NCI-H146 treated with DMSO at 0.1 percent for 48 hours (cell line): ENCODE measurements around the gene BCL11B.

Experiments
- DNase-seq: peaks from one replicate; lab custom pipeline; 2025; ENCODE audit not compliant: unreplicated experiment; lab: John Stamatoyannopoulos, UW

Gene BCL11B

DNA sequence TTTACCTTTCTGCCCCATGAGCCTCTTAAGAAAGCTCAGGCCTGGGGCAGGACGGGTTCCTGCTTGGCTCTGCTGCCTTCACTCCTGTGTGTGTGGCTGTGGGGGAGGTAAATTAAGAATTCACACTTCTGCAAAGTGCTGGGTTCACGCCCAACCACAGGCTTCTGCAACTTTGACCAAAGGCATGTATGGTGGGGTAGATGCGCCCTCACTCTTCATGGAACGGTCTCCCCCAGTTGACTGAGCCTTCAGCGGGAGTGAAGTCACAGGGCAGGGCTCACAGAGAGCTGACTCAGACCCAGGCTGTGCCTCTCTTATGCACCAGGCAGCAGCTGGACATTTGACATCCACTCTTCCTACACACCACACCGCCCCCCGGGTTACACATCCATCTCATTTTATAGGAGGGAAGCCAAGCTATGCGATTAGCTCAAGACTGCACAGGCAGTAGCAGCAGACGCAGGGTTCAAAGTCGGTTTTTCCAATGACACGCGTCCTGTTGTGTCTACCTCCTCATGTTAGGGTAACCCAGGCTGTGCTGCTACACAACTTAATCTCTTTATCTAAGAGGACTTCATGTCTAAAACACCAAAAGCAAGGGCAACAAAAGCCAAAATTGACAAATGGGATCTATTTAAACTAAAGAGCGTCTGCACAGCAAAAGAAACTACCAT is 15.4 kb upstream of the BCL11B start:
- DNase-seq: no peak

DNA sequence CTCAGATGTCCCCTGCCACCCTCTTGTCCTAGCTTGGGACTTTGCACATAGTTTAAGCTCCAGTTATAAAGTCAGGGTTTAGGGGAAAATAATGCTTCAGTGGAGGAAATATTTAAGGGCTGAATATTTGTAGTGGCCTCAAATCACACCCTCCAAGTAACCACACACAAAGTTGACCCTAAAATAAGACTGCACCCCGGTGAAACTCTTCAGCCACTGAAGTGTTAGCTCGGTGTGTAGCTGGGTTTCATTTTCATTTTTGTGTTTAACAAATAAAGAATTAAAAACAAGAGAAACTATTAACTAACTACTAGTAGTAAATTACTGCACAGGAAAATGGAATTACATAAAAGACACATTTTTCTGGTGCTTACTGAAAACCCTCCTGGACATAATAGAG is 14.8 kb upstream of the BCL11B start:
- DNase-seq: no peak

DNA sequence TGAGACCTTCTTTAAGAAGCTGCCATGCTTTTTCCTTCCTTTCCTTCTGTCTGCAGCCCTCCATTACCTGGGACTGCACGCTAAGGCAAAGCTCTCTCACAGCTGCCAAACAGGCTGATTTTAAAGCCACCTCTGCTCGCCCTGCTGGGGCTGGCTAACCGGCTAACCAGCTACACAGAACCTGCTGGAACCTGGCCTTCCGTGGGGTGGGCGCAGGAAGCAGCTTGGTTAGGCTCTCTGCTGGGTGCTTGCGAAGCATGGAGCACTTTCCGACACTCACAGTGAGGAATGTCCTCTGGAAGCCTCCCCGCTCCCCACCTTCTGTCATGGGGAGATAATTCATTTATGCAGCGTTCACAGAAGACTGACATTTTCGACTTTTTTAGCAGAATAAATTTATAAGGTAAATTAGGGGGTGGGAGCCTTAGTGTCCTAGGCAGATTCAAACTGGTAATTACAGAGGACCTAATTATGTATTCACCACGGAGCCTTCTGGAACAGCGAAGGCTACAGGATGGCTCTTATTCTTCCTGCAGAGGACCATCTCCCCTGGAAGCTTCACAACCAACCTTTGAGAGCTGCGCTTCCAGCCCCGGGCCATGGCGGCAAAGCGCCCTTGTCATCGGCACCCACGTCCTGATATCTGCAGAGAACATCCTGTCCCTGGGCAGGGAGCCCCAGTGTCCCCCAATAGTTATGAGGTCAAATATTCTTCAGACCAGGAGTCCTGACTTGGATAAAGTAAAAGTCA is 12.4 kb upstream of the BCL11B start:
- DNase-seq: no peak

DNA sequence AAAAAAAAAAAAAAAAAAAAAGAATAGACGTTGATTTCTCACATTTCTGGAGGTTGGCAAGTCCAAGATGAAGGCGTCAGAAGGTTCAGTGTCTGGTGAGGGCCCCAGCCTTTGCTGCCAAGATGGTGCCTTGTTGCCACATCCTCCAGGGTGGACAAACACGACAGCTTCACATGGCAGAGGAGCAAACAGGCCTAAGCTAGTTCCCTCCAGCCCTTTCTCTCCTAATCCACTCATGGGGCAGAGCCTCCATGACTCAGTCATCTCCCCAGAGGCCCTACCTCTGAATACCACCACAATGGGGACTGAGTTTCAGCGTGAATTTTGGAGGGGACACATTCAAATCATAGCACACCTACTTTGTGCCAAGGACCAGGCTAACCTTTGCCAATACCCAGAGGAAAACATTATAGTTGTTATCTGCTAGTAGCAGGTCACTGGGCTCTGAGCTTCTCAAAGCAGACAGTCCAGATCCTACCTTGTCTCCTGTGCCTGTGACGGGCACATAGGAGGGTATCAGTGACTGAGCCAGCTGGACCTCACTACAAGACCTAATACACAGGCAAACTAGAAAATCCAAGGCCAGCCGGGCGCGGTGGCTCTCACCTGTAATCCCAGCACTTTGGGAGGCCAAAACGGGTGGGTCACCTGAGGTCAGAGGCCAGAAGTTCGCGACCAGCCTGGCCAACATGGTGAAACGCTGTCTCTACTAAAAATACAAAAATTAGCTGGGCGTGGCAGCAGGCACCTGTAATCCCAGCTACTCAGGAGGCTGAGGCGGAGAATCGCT is 10.5 kb upstream of the BCL11B start:
- DNase-seq: no peak

DNA sequence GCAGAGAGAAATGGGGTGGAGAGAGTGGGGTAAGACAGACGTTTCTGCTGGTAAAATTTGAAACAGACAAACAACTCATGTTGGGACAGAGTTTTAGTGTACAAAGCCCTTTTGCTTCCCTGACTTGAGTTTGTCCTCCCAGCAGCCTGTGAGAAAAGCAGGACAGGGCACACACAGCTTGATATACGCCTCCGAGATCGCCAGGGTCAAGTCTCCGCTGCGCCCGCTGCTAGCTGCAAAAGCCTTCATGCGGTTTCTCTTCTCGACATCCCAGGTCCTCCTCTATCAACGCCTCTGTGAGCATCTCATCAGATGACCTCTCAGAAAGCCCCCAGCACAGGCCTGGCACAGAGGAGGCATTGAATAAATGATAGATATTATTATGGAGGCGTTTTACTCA is 9.4 kb upstream of the BCL11B start:
- DNase-seq: no peak

DNA sequence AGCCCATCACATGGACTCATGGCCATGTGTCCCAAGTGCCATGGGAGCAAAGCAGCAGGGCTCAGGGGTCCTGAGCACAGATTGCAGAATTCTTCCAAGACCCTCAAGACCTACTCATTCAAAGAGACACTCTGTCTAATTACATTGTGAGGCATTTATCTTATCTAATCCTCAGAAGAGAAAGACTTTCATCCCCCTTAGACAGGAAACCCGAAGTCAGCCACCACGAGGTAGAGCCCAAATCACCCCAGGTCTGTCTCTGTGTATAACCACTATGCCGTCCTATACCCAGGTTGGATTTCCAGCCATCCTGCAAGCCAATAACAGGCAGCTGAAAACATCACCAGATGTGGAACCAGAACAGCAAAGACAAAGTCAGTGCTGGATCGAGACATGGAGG is 8.9 kb upstream of the BCL11B start:
- no peak for DNase-seq

DNA sequence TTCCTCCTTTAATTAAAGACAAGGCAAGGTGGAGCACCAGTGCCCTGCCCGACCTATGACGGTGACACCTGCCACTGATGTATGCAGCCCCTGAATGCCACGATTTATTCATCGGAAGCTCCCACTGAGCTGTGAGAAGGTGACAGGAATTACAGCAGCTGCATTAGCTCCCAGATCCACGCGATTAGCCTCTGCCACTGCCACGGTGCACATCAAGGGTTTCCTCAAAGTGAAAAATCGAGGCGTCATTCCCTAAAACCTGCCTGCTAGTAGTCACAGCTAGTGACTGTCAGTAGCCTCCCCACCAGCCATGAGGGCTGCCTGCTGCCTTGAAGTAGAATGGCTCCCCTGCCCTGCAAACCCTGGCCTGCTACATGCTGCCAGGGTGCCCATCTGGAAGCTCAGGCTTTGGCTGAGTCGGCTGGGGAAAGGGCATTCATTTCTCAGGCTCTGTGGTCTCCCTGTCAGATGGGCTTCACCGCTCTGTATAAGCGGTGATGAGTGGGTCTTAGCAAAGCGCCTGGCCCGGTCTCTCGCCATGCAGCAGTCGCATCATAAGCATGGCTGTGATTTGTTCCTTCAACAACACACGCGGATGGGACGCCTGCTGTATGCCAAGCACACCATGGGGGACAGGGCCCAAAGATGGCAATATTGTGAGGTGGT is 8.2 kb upstream of the BCL11B start:
- no peak for DNase-seq

DNA sequence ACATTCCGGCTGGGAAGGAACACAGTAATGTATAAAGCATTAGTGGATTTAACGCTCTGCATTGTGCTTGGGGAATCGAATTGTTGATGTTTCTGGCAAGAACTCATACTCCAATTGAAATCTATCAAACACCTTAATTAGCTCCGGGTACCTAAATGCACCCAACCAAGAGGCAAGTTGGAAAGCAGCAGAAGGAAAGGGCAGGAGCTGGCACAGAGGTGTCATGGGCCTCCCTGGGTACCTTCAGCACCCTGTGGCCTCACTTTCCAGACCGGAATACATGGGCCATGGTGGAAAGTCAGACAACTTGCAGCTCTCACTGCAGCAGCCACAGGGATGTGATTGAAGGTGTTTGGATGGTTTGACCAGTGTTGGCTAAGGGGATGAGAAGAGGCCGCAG is 6.8 kb upstream of the BCL11B start:
- DNase-seq: no peak

DNA sequence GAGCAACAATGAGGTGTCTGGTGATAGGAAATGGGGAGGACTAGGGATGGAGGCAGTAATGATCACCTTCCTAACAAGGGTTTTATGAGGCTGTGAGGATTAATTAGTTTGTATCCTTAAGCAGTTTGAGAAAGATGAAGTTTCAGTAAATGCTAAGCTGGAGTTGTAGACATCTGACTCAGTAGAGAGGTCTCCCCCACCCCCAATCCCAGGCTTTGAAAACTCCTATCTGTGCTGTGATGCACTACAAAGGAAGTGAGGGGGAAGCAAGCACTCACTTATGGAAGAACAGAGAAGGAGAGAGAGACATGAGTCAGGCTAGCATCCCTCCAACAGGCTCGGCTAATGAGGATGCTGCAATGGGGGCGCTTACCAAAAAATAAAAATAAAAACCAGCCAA is 5.5 kb upstream of the BCL11B start:
- no peak for DNase-seq

DNA sequence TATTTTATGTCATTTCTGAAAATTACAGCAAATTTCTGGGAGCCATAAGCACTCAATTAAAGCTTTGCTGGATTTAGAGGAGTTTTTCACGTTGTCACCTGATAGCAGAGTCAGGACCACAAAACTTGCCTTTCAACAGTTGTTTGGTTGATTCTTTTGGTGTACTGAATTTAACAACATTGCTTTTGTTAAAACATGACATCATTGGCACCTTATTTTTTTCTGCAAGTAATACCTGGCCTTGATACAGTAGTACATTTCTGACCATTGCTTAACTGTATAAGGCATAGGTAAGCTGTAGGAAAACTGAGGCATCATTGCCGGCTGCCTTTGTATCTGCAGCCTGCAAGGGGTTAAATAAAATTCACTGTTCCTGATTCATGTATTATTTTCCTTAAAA is 4.5 kb upstream of the BCL11B start:
- DNase-seq: no peak

DNA sequence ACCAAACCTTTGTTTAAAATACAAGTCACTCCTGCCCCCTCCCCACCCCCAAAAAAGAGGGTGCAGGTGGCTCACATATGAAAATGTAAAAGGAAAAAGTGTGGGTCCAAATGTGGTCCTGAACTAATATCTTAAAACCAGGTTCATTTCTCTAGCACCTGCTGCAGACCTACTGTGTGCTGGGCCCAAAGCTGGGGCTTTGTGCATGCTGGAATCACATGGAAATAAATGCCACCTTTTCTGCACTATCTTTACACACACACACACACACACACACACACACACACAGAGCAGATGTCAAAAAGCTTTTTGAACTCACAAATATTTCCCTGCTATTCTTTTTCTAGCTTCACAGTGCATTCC is 3.2 kb upstream of the BCL11B start:
- no peak for DNase-seq

DNA sequence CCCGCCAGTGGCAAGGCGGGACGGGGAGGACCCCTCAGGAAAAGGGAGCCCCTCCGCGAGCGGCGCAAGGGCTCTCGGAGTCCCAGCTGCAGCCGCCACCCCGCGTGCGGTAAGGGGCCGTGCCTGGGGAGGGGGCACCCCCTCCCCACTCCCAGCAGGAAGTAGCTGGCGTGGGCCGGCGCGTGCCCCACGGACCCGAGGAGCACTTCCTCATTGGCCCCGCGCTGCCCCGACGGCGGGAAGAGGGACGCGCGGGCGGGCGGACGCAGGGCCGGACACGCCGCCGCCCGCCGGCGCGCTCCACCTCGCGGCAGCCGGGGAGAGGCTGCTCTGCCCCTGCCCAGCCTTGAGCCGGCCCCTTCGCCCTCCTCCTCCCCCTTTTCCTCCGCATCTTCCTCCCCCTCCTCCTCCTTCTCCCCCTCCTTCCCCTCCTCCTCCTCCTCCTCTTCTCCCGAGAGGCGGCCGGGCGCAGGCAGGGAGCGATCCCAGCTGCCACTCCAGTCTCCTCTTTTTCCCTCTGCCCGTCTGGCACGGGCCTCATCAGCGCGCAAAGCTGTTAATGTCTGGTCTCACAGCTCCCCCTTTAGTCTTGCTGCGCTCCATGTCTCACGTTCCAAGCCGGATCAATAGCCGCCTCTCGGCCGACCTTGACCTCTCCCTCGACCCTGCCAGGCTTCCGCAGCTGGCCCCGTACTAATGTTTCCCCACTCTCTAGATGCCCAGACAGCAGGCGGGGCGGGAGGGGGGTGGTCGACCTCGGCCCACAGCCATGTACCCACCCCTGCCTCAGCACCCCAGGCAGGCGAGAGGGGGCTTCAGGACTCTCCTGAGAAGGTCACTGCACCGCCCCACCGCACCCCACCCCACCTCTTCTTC is 2.6 kb upstream of the BCL11B start:
- no peak for DNase-seq

DNA sequence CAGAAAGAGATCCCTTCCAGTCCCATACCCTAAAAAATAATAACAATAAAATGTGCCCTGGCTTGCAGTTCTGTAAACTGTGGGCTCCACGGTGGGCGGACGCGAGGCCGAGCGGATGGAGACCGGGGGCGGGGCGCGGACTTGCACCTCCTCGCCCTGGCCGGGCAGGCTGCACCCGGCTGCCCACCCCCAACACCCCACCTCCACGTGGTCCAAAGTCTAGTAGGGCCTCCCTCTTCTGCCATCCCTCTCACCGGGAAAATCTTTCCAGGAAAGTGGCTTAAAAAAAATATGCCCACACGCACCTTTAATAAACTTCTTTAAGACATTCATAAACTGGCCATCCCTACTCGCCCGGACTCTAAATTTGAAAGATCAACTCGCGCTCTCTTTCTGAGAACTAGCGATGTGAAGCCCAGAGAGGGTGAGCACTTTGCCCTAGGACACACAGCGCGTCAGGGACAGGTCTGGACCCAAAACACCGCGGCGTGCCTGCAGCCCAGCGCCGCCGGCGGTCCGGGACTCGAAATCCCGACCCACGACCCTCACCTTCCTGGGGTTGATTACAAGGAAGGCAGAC is 1.9 kb upstream of the BCL11B start:
- DNase-seq: no peak

DNA sequence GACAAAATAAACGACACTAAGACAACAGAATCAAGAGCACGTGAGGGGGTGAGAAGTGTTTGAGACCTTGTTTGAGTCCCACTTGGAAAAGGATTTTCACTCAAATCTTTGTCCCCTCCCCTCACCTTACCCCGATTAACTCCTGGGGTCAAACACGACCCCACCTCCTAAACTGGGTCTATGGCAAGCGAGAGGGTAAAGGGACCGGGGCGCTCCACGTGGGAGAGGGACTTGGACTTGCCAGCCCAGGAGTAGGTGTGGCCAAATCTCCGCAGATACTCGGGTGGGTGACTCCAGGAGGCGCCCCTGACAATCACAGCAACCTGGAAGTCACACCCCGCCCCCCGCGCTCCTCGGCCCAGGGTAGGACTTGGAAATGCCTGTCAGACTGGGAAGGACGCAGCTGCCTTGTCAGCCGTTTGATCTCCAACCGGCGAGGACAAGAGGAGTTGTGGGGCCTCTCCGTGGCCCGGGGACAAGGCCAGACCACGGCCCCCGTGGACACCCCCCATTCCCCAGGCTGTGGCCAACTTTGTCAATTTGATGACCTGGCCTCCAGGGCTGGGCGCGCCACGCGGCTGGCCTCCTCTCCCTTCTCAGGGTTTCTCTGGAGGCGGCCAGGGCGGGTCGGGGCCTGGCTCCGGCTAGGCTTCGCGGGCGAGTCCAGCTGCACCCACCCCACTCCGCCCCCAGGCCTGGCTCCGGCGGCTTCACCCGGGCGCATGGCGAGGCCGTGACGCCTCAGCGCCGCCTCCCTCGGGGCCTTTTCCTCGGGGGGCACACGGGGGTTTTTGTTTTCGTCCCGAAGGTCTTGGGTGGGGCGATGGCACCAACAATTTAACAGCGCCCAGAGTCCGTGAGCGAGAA is 1.1 kb upstream of the BCL11B start:
- DNase-seq: no peak

DNA sequence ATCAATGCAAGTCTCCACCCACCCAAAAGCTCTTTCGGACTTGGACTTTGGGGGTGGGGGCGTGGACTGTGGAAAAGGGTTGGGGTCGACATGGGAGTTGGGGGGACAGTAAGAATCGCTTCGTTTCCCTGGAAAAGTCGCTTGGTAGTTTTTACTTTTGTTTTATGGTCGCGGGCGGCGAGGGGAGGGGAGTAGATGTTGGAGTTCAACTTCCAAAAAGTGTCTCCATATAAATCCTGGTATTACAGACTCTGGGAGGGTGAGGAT is 568 bp upstream of the BCL11B start:
- DNase-seq: no peak

DNA sequence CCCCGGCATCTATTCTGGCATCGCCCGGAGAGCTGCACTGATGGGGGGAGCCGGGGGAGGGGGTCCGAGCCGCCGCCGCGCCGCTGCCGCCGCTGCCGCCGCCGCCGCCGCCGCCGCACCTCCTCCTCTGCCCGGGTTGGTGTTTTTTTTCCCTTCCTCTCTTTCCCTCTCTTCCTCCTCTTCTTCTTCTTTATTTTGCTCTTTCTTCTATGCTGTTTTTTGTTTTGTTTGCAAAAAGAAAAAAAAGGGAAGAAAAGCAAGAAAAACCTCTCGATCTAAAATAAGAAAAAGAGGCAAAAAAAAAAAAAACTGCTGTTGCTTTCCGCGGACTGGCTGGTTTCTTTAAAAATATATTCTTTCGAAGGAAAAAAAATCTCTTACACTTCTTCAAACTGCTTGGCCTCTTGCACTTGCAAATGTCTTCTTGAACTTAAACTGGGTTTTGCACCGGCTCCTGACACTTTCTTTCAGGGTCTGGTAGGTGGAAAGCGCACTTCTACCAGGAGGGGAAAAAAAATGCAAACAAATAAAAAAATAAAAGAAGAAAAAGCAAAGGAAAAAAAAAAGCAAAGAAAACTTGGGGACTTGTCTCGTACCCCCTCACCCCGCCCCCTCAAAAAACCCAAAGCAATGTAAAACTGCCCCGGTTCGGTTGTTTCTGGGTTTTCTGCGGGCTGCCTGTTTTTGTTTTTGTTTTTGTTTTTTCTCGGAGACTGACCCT is 616 bp downstream of the BCL11B start:
- DNase-seq: no peak

DNA sequence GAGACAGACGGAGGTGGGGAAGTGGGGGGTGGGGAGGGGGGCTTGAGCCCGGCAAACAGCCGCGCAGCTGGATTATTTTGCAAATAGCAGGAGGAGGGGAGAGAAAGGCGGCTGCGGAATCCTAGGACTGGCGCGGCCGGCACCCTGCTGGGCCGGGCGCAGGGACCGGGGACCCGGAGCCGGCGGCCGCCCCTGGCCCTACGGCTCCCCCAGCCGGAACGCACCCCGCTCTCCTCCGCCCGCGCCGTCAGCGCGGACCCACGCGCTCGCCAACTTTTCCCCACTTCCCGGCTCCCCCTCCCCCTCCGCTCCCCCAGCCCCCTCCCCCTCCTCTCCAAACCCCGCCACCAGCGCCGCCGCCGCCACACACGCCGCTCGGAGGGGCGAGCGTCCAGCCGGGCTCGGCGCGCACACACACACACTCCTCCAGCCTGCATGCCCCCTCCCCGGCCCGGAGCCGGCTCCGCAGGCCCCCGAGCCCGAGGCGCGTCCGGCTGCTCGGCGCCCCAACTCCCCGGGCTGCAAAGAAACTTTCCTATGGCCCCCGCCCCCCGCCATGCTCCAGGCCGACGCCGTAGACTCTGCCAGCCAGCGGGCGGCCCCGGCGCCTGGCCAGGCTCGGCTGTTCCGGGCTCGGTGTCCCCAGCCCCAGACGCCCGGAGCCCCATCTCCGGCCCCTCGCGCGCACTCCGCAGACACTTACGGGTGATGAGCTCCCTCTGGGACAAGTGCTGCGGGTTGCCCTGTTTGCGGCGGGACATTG is 1.4 kb downstream of the BCL11B start:
- DNase-seq: no peak
